Pancreas (tissue), 10 donors: ENCODE results near the gene TTC31. TPM values are rescaled to one million over a fixed set of nuclear protein-coding genes. Genes with fewer than 3 reads are reported as not detected.

ENCODE experiments used
- ATAC-seq, 4 donors: fragments of 200-7000 bp; cut with Tn5 transposase; one replicate each; pipeline versions ENCODE4 v1.8.0 to v1.9.1; 2020; ENCODE audit warnings: mild to moderate bottlenecking in 4 of 4, moderate library complexity in 4 of 4
- DNase-seq, 6 donors: peaks; one replicate each; pipeline ENCODE4 v3.0.0-alpha.2; 2020
- FAIRE-seq: peaks from 2 replicates; lab custom pipeline; 2012; peaks lifted over from hg19 to GRCh38; lab: Jason Lieb, UNC
- H3K27ac ChIP-seq, 4 donors: fragments of 200-600 bp; sonication (generic); 1 replicate in 3 of 4; 2 replicates in 1 of 4; pipeline versions ENCODE4 v1.5.0 to v1.8.0; 2020
- H3K27me3 ChIP-seq, 4 donors: fragments of 200-600 bp; one replicate each; pipeline ENCODE4 v1.8.0; 2021
- H3K36me3 ChIP-seq, 3 donors: fragments of 200-600 bp; sonication (generic) in 1 of 3; one replicate each; pipeline versions ENCODE4 v1.5.0 to v1.8.0; 2020 to 2021
- H3K4me1 ChIP-seq, 3 donors: fragments of 200-600 bp; one replicate each; pipeline ENCODE4 v1.8.0; 2021
- H3K4me3 ChIP-seq, 4 donors: fragments of 200-600 bp; sonication (generic) in 2 of 4; one replicate each; pipeline versions ENCODE4 v1.5.0 to v1.8.0; 2020 to 2021
- H3K9me3 ChIP-seq, 4 donors: fragments of 200-600 bp; one replicate each; pipeline ENCODE4 v1.8.0; 2021
- CTCF ChIP-seq, 4 donors: fragments of 200-600 bp; sonication (generic) in 3 of 4; IDR thresholded peaks; one replicate each; pipeline versions ENCODE4 v1.5.0 to v1.8.0; 2021; ENCODE audit warnings: antibody characterized with exemption in 4 of 4
- WGBS, 2 donors: extraction: QIAGEN DNeasy Blood & Tissue Kit; methylation state at CpG; one replicate each; pipeline ENCODE4 v1.1.7; 2013; 5-methylcytosine and 5-hydroxymethylcytosine counted together
- intact Hi-C, 3 donors: fragments of 100-400 bp; cut with DNase I; formaldehyde crosslinking; loops; one replicate each; pipeline versions ENCODE4 v1.11.1 to v1.14.2; 2022
- polyA plus RNA-seq, 2 donors: library from polyadenylated mRNA; stranded (reverse); fragments of 200-250 nt; gene quantifications; one replicate each; pipeline ENCODE4 v1.2.3, GENCODE V29; 2013
- total RNA-seq, 6 donors: library from RNA; stranded (reverse); fragmentation: NEBNext Ultra II Directional in 4 of 6; extraction: Animal tissue kit (Norgen Biotek cat#: 25700) in 4 of 6; gene quantifications; one replicate each; pipeline versions ENCODE4 v1.2.1 to v1.2.4, GENCODE V29; 2021 to 2023
- donor health status: healthy with polysubstance abuse.
- donor health status: DM: no; HTN: no; CAD: no; lungs with moderate emphysema.
- donor health status: DM: no; HTN: no; CAD: no.
- donor health status: control.
- donor health status: control.
- donor health status: Bipolar disorder and iron deficiency.
- donor health status: DM: yes; HTN: yes; CAD: no.
- donor health status: DM: no; HTN: no; CAD: no.
- donor health status: DM: no; HTN: no; CAD: no.
- donor health status: DM: yes; HTN: yes; CAD: no.

The TTC31 gene
- total and polyA plus RNA-seq, 8 donors = 10.1 to 21.2 (median 12.1) TPM

DNA sequence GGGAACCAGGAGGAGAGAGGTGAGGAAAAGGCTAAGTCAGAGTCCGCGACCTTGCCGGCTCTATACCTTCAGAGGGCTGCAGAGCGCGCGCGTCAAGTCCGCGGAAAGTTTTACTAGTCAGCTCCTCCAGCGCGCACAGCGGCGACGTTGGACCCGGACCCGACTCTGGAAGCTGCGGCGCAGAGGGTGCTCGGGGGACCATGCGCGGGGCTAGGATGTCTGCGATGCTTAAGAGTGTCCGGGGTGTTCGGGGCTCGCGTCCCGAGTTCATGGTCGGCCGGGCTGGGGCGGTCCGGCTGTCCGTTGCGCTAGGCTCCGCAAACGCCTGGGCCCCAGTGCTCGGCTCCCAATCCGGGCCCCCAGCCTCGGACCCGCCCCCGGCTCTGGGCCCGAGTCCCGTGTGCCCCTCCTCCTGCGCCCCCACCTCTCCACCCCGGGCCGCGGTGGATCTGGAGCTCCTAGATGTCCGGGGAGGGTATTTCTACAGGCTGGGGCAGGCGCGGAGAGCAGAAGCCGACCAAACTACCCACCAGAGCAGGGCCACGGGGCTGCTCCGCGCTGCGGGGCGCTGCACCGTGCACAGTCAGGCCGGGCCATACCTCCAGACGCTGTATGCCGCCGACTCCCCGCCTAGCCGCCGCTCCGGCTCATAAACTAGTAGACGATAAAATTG, 16.5 kb downstream of the TTC31 start, which contains the start of gene LBX2:
LBX2 (minus strand) TSS at position 337 of the 673 bp plus-strand sequence; CDS start at position 271, 66 bp downstream.
- Histone ChIP-seq H3K4me1 (peaks cover 0 to 15% (median 6%) of the 10 kb centered on the region in 3 donors), H3K4me3 (peak within 1 kb of the TSS in 3 of 4 donors; percentile 7 to 41 (median 23)), H3K27ac (no peak within 1 kb of the TSS), H3K9me3 (no peaks in the 10 kb centered on the region), H3K36me3 (no peaks in the 10 kb centered on the region), H3K27me3 (peaks cover 0 to 6% (median 0%) of the 10 kb centered on the region in 4 donors)
- no peak for TF ChIP-seq CTCF (IDR thresholded peaks at IDR 0.05)
- intact Hi-C loops = no loop called here
- FAIRE-seq = no peak
- DNase-seq = peak in 2 of 6 donors; percentile 63 to 66
- ATAC-seq = no peak
- WGBS, 2 donors = 12 to 13% methylated on average over 58 to 65 of the region's 65 CpGs

- no peaks in the 10 kb centered on the region for H3K36me3 ChIP-seq
- WGBS, 2 donors = 70% methylated on average over 15 of the region's 15 CpGs
- no peak for FAIRE-seq
- H3K27me3 ChIP-seq = peaks cover 0 to 6% (median 0%) of the 10 kb centered on the region in 4 donors
- H3K4me3 ChIP-seq = no peak overlapping the region
- TF ChIP-seq CTCF (IDR thresholded peaks at IDR 0.05) = no peak
- no peaks in the 10 kb centered on the region for H3K9me3 ChIP-seq
- peaks cover 0 to 15% (median 6%) of the 10 kb centered on the region in 3 donors for H3K4me1 ChIP-seq
- no peak overlapping the region for H3K27ac ChIP-seq
- no peak for DNase-seq
- intact Hi-C loops = no loop called here
- ATAC-seq = no peak
These were observed 17.2 kb downstream of the TTC31 start for GRCh38 chr2:74499940-74500577.

- TF ChIP-seq CTCF (IDR thresholded peaks at IDR 0.05) = no peak
- no peaks in the 10 kb centered on the region for H3K9me3 ChIP-seq
- H3K4me3 ChIP-seq = no peak overlapping the region
- DNase-seq = no peak
- no peaks in the 10 kb centered on the region for H3K36me3 ChIP-seq
- H3K27ac ChIP-seq = no peak overlapping the region
- FAIRE-seq = no peak
- no peak for ATAC-seq
- intact Hi-C loops = no loop called here
- H3K27me3 ChIP-seq = peaks cover 0 to 6% (median 0%) of the 10 kb centered on the region in 4 donors
- peaks cover 0 to 20% (median 7%) of the 10 kb centered on the region in 3 donors for H3K4me1 ChIP-seq
These were observed 17.7 kb downstream of the TTC31 start for GRCh38 chr2:74500578-74500946.

- WGBS, 2 donors = 81 to 88% methylated on average over 18 of the region's 18 CpGs
- FAIRE-seq = no peak
- no peak for TF ChIP-seq CTCF (IDR thresholded peaks at IDR 0.05)
- no peak overlapping the region for H3K27ac ChIP-seq
- no peaks in the 10 kb centered on the region for H3K36me3 ChIP-seq
- H3K9me3 ChIP-seq = no peaks in the 10 kb centered on the region
- intact Hi-C loops = no loop called here
- H3K4me3 ChIP-seq = peak overlapping the region in 1 of 4 donors; percentile 75
- H3K4me1 ChIP-seq = peaks cover 8 to 29% (median 12%) of the 10 kb centered on the region in 3 donors
- peaks cover 0 to 6% (median 0%) of the 10 kb centered on the region in 4 donors for H3K27me3 ChIP-seq
- DNase-seq = no peak
- ATAC-seq = no peak
These were observed 18.6 kb downstream of the TTC31 start for GRCh38 chr2:74501335-74502071.
